Measurements from ENCODE around the gene UBE2R2.
"Not testable (repeated sequence)": the region's sequence is repeated elsewhere in the genome, so short reads cannot be mapped to it uniquely, and the experiment has no call there.

UBE2R2 gene

GRCh38 chr9:33840381-33840780 is 23.4 kb downstream of the UBE2R2 start:
- DNase-seq (ENCODE audit: low read depth in 2 of 2): no peak

GRCh38 chr9:33843312-33843961 is 26.5 kb downstream of the UBE2R2 start:
- DNase-seq (ENCODE audit: low read depth in 2 of 2): no peak

GRCh38 chr9:33846231-33846630 is 29.3 kb downstream of the UBE2R2 start:
- no peak for DNase-seq (ENCODE audit: low read depth in 2 of 2)

GRCh38 chr9:33847894-33848205 is 30.9 kb downstream of the UBE2R2 start:
- not testable (repeated sequence) for DNase-seq (ENCODE audit: low read depth in 2 of 2)

GRCh38 chr9:33850267-33850629 is 33.3 kb downstream of the UBE2R2 start:
- DNase-seq (ENCODE audit: low read depth in 2 of 2): no peak

- no peak for DNase-seq (ENCODE audit: low read depth in 2 of 2)
These were observed 33.7 kb downstream of the UBE2R2 start for GRCh38 chr9:33850677-33851076.

GRCh38 chr9:33851301-33851700 is 34.3 kb downstream of the UBE2R2 start:
- no peak for DNase-seq (ENCODE audit: low read depth in 2 of 2)

GRCh38 chr9:33852216-33852826 is 35.4 kb downstream of the UBE2R2 start:
- no peak for DNase-seq (ENCODE audit: low read depth in 2 of 2)

- DNase-seq (ENCODE audit: low read depth in 2 of 2): no peak
These were observed 39.3 kb downstream of the UBE2R2 start for GRCh38 chr9:33856247-33856646.

- no peak for DNase-seq (ENCODE audit: low read depth in 2 of 2)
These were observed 41.5 kb downstream of the UBE2R2 start for GRCh38 chr9:33858423-33858822.

GRCh38 chr9:33860200-33860871 is 43.4 kb downstream of the UBE2R2 start:
- DNase-seq (ENCODE audit: low read depth in 2 of 2): no peak

- no peak for DNase-seq (ENCODE audit: low read depth in 2 of 2)
These were observed 45.0 kb downstream of the UBE2R2 start for GRCh38 chr9:33861917-33862453.

GRCh38 chr9:33863027-33863426 is 46.1 kb downstream of the UBE2R2 start:
- not testable (repeated sequence) for DNase-seq (ENCODE audit: low read depth in 2 of 2)

GRCh38 chr9:33867747-33868439 is 50.9 kb downstream of the UBE2R2 start:
- no peak for DNase-seq (ENCODE audit: low read depth in 2 of 2)

- DNase-seq (ENCODE audit: low read depth in 2 of 2): no peak
These were observed 51.5 kb downstream of the UBE2R2 start for GRCh38 chr9:33868440-33868973.

- DNase-seq (ENCODE audit: low read depth in 2 of 2): not testable (repeated sequence)
These were observed 52.3 kb downstream of the UBE2R2 start for GRCh38 chr9:33869243-33869642.

GRCh38 chr9:33877727-33878489 is 60.9 kb downstream of the UBE2R2 start:
- DNase-seq (ENCODE audit: low read depth in 2 of 2): no peak

GRCh38 chr9:33878691-33879366 is 61.9 kb downstream of the UBE2R2 start:
- no peak for DNase-seq (ENCODE audit: low read depth in 2 of 2)

- DNase-seq (ENCODE audit: low read depth in 2 of 2): no peak
These were observed 63.5 kb downstream of the UBE2R2 start for GRCh38 chr9:33880211-33881089.

GRCh38 chr9:33881635-33882034 is 64.7 kb downstream of the UBE2R2 start:
- no peak for DNase-seq (ENCODE audit: low read depth in 2 of 2)

All from stimulated activated CD8-positive, alpha-beta memory T cell treated with anti-CD3 and anti-CD28 coated beads, Interleukin-15, amount 100 ng/mL, for 48 hours (primary cell).